HG02588 (cell line): Measurements from ENCODE around the gene ERGIC1.
"Not testable (repeated sequence)": the region's sequence is repeated elsewhere in the genome, so short reads cannot be mapped to it uniquely, and the experiment has no call there.

Experiments
- ATAC-seq: cut with Tn5 transposase; IDR thresholded peaks from one replicate; pipeline ENCODE4 v1.9.1; 2021; ENCODE audit warnings: mild to moderate bottlenecking, moderate library complexity; ENCODE audit not compliant: unreplicated experiment

The ERGIC1 gene, protein sequence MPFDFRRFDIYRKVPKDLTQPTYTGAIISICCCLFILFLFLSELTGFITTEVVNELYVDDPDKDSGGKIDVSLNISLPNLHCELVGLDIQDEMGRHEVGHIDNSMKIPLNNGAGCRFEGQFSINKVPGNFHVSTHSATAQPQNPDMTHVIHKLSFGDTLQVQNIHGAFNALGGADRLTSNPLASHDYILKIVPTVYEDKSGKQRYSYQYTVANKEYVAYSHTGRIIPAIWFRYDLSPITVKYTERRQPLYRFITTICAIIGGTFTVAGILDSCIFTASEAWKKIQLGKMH

DNA sequence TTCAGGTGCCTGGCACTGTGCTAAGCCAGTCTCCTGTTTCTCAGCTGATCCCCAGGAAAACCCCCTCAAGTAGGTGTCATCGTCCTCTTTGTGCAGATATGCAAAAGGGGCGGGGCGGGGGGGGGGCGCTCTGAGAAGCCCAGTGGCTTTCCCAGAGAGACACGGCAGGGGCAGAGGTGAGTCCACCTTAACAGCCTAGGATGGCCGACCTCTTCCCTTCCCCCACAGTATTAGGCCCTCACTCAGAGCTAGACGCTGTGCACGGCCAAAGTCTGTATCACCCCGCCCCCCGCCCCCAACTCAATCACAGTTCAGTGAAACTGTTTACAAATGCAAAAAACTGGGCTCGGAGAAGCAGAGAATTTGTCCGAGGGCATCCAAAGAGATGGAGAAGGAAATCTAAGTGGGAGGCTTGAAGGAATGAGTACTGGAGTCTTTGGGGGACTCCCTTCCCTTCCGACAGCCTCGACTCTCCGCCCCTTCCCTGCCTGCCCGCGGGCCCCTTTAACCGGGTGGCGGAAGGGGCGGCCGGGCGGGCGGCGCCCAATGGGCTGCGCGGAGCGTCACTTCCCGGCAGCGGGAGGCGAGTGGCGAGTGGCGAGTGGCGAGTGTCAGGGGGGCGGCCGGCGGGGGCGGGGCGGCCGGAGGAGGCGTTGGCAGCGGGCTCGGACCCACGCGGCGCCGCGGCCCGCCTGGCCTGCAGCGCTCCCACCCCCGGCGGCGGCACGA lies at the start of gene ERGIC1:
TSS of gene ERGIC1 (plus strand) at position 566 of the 729 bp plus-strand sequence. CDS start at position 729, 163 bp downstream.
- ATAC-seq: peak; percentile 71

DNA sequence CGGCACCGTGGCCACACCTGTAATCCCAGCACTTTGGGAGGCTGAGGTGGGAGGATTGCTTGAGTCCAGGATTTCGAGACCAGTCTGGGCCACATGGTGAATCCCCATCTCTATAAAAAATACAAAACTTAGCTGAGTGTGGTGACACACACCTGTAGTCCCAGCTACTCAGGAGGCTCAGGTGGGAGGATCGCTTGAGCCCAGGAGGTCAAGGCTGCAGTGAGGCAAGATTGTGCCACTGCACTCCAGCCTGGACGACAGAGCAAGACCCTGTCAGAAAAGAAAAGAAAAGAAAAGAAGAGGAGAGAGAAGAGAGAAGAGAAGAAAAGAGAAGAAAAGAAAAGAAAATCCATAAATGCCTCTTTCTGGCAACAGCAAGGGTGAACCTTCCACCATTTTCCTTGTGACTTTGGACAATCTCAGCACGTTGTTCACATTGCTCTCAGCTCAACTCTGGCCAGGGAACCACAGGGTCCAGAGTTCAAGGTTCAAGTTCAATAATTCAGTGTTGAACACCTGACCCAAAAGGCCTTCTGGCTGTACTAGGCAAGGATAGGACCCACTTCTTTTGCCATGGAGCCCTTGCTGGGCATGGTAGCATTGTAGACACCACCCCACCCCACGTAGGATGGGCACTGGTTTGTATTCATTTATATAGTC lies 48.5 kb upstream of the ERGIC1 start:
- ATAC-seq: no peak

DNA sequence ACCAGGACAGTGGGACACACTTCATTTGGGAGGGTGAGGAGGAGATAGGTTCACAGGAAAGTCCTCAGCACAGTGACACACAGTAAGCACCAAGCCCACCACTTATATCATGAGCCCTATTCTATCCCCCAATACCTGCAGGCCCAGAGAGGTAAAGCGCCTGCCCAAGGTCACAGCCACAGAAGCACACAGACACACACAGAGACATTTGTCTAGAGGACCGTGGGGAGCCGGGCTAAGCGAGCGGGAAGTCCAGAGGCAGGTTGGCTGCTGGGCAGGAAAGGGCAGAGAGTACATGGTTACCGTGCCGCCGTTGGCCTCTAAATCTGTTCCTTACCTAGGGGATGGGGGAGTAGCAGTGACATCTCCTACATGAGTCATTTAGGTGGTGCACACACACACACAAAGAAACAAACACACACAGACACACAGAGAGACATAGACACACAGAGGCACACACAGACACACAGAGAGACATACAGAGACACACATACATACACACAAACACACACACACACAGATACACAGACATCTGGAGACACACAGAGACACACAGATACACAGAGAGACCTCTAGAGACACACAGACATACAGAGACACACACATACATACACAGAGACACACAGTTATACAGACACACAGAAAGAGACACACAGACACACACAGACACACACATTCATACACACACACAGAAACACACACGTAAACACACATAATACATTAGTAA lies 47.2 kb upstream of the ERGIC1 start:
- ATAC-seq: no peak

DNA sequence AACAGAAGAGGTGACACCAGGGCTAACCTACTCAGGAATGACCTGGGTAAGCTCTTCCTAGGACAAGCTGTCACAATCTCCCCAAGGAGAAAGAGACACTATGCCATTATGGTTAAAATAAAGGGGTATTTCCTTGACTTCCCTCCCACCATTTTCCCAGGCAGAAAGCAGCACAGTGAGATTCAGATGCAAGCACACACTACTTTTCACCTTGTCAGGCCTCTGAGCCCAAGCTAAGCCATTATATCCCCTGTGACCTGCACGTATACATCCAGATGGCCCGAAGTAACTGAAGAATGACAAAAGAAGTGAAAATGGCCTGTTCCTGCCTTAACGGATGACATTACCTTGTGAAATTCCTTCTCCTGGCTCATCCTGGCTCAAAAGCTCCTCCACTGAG lies 46.5 kb upstream of the ERGIC1 start:
- ATAC-seq: not testable (repeated sequence)

DNA sequence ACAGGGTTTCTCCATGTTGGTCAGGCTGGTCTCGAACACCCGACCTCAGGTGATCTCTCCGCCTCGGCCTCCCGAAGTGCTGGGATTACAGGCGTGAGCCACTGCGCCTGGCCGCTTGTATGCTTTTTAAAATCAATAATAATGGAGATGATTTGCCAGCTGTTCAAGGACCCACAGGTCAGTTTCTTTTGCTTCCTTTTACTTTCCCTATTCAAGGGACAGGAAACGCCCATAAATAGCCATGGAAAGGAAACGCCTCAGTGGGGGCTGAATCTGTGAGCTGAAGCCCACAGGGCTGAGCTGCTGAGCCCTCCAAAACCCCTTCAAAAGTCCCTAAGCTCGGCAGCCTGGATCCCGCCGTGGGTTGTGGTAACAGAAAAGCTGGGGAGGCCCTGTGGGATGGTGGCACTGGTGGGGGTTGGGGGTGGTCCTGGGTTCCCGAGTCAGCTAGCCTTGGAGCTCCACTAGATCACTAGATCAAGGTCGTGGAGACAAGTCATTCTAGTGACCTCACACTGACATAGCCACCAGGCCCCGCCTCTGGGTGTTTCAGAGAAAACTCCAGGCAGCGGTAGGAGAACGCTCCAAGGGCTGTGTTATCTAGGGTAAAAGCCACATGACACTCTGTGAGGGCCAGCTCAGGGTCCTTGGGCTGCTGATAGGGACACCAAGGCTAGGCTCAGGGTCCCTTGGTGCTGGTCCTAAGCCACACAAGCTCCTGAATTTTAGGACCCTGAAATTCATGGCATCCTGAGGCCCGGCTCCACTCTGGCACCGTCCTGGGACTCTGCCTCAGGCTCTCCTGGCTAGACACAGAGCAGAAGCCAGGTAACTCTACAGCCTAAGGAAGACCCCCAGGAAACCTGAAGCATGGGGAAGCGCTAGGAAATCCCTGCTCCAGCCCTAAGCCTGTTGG lies 45.0 kb upstream of the ERGIC1 start:
- no peak for ATAC-seq

DNA sequence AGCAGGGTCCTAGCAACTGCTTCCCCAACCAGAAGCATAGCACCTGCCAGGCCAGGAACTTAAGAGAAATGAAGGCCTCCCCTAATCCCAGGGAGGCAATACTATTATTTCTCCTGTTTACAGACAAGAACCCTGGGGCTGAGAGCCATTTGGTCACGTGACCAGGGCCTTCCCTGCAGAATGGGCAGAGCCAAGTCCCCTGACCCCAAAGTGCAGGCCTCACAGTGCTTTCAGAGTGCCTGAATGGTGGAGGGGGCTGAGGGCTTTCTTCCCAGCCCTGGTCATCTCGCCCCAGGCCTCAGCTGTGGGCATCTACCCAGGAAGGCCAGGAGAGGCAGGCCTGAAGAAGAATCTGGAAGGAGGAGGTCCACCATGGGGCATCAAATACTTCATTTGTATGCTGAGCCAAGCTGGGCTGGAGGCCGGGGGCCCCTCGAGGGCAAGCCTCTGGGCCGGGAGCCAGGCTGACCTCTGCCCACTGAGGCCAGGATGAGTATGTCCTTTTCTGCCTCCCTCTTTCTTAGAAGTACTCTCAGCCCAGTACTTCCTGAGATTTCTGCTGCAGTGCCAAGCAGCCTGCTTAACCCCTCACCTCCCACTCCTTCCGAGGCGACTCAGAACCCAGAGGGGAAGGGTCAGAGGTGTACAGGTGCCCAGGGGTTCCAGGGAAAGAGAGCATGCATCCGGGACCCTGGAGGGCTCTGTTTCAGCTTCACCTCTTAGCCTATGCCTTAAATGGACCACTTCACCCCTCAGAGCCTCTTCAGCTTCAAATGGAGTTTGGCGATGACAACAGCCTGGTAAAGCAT lies 44.2 kb upstream of the ERGIC1 start:
- no peak for ATAC-seq

DNA sequence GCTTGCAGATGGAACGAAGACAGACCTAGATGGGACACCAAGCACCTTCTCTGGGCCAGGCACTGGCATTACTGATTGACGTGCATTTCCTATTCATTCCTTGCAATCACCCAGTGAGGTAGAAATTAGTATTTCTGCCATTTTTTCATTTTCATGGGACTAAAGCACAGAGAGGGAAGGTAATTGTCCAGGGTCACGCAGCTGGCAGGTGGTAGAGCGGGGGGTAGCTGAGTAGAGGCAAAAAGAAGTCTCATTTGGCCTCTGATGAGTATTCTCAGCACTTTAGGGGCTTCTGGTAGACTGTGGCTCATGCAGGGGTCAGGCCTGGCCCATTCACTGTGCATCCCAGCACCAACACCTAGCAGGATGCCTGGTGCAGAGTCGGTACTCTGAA lies 43.6 kb upstream of the ERGIC1 start:
- ATAC-seq: no peak

DNA sequence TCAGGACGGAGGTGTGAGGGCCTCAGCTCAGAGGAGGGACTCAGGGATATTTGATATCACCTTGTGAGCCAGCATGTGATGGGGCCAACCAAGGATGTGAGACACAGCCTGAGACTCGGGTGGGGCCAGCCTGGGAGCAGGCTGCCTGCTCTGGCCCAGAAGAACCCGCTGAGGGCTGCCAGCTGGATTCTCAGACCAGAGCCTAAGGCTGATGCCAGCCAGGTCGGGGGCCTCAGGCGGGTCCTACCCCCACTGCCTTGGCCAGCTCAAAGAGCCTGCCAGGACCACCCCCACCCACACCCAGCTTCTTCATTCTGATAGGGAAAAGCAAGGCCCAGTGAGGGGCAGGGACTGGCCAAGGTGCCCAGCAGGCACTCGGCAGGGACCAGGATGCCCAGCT lies 42.8 kb upstream of the ERGIC1 start:
- ATAC-seq: no peak

DNA sequence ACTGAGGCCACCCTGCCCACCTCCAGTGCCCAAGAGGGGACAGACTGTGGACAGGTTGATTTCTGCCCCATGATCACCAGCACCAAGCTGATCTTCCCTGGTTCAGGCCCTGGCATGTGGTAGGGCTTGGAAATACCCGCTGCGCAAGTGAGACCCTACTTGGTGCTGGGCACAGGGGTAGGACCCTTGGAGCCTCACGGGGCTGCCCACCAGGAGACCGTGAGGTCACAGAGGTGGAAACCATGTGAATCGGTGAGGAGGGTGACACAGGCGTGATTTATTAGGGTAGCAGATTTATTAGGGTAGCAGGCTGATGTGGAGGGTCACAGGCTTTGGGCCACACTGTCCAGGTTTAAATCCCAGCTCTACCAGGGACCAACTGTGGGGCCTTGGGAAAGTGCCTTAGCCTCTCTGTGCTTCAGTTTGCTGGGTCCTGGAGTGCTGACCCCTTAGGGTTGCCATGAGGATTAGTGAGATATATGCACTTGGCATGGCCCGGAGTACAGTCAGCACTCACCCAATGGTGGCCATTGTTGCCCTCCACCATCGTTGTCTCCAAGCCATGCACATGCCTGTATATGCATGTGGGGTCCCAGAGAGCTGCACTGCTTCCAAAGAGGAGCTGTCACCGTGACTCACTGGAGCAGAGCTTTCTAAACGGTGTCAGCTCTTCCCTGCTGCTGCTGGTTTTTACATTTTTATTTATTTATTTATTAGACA lies 42.2 kb upstream of the ERGIC1 start:
- no peak for ATAC-seq

DNA sequence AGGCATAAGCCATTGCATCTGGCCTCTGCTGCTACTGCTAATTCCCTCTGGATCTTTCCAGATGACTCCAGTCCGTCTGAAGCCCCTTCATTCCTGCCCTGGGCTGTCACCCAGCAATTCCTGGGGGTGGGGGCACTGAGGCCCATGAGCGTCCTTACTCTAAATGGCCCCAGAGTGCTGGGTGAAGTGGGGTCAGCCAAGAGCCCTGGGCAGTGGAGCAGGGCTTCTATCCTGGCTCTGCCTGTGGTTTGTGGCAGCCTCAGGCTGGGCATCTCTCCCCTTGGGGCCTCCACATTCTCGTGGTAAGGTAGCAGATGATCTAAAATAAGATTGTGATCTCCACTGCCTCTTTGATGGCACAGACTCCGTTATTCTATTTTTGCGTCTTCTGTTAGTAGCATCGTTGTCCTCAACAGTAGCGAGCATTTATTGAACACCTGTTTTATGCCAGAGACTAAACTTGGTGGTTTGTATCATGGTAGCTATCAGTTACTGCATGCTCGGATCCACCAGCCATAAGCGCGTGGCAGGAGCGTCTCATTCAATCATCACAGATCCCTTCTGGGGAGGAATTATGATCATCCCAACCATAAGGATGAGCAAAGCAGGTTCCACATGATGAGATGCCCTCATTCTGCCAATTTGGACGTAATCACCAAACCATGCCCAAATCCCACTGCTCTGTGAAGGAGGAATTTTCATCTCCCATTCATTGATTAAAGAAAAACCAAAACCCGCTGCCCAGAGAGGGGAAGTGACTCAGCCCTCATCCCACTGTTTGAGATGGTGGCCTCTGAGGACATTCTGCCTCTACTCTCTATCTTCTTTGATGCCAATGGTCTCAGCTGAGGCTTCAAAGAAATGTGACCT lies 41.1 kb upstream of the ERGIC1 start:
- ATAC-seq: no peak

DNA sequence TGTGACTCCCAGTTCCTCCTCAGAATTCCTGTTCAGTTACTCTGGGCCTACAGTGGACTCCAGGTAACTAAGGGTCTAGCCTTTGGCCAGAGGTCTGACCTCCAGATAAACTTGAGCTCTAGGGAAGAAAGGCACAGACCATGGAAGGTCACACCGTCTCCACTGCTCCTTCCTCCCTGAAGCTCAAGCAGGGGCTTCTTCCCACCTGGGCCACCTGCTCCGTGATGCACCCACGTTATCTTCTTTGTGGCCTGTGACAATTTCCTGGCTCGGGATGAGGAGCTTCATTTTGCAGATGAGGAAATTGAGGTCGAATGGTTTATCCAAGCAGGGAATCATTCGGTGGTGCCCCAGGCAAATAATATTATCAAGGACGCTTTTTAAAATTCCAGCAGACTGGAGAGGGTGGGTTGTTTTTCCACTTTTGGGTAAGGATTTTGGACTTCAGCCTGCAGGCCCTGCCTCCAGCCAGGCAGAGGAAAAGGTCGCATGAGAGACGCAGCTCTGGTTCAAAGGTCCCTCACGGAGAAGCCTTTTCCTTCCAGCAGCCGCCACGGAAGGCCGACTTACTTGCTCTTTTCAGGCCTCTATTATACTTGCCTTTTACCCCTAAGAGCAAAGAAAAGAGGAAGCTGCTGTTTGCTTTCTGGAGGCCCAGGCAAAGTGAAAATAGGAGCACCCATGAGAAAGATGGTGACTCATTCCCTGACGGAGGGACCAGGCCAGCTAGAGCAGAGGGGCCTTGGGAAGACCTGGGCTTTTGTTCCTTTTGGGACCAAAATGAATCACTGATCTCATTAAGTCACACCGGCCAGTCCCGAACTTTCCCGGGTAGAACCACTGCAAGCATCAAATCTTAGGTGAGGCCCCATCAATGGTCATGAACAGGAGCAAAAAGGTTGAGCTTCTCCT lies 40.2 kb upstream of the ERGIC1 start:
- ATAC-seq: peak; percentile 52

DNA sequence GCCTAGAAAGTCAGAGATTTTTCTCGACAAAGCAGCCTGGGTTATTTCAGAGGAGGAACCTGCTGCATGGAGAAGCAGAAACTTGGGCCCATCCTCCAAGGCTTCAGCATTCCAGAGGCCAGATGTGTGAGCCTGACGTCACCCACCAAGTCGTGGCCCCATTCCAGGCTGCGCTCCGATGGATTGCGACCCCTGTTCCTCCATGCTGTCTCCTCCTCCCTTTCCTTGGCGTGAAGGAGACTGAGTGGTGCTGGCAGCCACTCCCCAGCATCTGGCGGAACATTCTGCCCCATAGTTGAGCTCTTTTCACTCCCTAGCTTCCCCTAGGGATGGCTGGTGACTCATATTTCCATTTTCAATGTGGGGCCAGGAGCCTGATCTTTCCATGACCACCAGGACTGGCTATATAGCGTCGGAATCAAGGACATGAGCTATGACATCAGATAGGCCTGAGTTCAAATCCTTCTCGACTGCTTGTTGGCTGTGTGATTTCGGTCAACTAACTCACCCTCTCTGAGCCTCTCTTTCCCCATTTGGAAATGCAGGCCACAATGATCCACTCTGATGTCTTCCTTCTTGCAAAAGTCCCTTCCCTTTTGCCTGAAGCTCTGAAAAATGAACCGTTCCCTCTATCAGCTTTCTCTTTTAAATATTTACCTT lies 38.6 kb upstream of the ERGIC1 start:
- ATAC-seq: no peak

DNA sequence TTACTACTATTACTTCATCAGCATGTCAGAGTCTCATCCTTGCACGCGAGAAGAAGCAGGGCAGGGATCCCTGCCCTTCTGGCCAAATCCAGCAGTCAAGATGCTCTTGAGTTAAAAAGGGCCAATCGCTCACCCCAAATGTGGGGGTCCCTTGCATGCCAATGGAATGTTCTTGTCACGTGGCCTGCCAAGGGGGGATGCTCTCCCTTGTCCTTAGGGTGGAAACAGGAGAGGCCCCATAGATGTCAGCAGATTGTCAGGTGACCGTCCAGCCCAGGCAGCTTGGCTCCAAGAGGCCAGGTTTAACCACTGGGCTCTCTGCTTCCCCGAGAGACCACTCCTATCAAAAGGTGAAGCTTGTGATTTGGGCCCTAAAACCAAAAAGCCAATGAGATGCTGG lies 37.7 kb upstream of the ERGIC1 start:
- no peak for ATAC-seq

DNA sequence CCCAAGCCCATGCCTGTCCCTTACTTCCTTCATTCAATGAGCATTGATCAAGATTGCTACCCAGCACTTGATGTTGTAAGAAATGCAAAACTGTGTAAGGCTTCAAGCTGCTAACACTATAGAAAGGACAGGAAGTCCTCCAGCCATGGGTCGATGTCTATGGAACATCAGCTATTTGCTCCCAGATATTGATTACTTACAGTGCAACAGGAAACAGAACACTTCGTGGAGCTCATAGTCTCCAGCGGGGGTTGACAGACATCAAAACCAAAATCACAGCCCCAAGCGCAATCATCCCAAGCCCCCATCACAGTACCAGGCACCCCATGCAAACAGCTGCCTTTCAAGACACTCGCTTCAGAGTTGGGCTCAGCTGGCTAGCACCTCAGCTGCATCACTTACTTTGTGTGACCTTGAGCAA lies 36.3 kb upstream of the ERGIC1 start:
- ATAC-seq: no peak

DNA sequence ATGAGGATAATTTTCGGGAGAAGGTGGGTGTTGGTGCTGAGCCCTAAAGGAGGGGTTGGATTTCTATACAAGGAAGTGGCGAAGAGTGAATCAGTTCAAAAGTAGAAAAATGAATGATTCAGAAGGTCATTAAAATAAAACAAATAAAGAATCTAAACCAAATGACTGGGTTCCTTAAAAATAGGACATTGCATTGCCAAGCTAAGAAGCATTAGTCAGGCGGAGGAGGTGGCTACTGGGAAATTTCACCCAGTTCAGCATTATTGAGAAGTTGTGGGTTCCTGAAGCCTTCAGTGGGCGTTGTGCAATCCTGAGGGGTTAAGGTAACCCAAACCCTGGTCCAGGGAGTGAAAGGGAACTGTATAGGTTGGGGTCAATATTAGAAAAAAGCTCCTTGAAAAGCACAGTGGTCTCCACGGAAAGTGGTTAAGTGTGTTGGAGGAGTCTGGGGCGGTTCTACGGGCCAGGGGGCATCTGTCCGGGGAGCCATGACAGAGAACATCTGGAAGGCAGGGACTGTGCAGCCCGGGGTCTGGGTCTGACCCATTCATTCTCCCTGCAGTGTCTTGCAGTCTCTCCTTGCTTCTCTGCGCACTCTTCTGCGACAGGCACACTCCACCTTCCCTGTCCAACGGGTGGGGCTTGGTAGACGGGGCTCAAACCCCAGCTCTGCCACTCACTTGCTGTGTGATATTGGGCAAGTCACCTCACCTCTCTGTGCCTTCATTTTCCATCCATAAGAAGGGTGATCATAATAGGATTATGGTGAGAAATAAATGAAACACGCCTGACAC lies 35.4 kb upstream of the ERGIC1 start:
- no peak for ATAC-seq
